Thoracic aorta (tissue), 2 donors: ENCODE results near the gene TP53. TPM values are rescaled to one million over a fixed set of nuclear protein-coding genes. Genes with fewer than 3 reads are reported as not detected.

Source experiments
- ATAC-seq: fragments of 150-250 bp; one replicate; pipeline ENCODE4 v1.8.0; 2017; ENCODE audit warnings: low read depth; ENCODE audit not compliant: insufficient number of reproducible peaks, low FRiP score
- DNase-seq: peaks from one replicate; pipeline ENCODE4 v3.0.0-alpha.2; 2020; ENCODE audit warnings: low spot score
- H3K27ac ChIP-seq, 2 donors: fragments of 200-600 bp; sonication (generic); 1 replicate in 1 of 2; 2 replicates in 1 of 2; pipeline ENCODE4 v1.5.1; 2016; ENCODE audit warnings: mild to moderate bottlenecking in 2 of 2, moderate library complexity in 2 of 2
- H3K27me3 ChIP-seq: fragments of 200-600 bp; sonication (generic); replicated peaks from 2 replicates; pipeline ENCODE4 v1.6.0; 2016; ENCODE audit warnings: mild to moderate bottlenecking; ENCODE audit not compliant: insufficient read depth
- H3K36me3 ChIP-seq: fragments of 200-600 bp; sonication (generic); one replicate; pipeline ENCODE4 v1.5.1; 2016
- H3K4me1 ChIP-seq, 2 donors: fragments of 200-600 bp; sonication (generic); 1 replicate in 1 of 2; 2 replicates in 1 of 2; pipeline versions ENCODE4 v1.5.1 to v1.6.0; 2016; ENCODE audit warnings: low read depth in 2 of 2, mild to moderate bottlenecking in 1 of 2; ENCODE audit not compliant: control insufficient read depth in 1 of 2
- H3K4me3 ChIP-seq: fragments of 200-600 bp; sonication (generic); 2 replicates; pipeline ENCODE4 v1.5.1; 2016; ENCODE audit warnings: mild to moderate bottlenecking
- H3K9me3 ChIP-seq: fragments of 200-600 bp; sonication (generic); 2 replicates; pipeline ENCODE4 v1.5.1; 2016
- CTCF ChIP-seq: fragments of 200-600 bp; sonication (generic); IDR thresholded peaks from one replicate; pipeline ENCODE4 v1.5.1; 2019; ENCODE audit warnings: antibody characterized with exemption
- total RNA-seq, 2 donors: library from RNA; depleted of rRNA; stranded (reverse); fragments of >200 nt; gene quantifications; one replicate each; pipeline versions ENCODE4 v1.1.0 to v1.2.3, GENCODE V29; 2016

The TP53 gene
- total RNA-seq, 2 donors from 2014 or later = 16.8 to 23.7 TPM

- Histone ChIP-seq H3K9me3 (no peaks in the 10 kb centered on the region), H3K4me3 (no peak overlapping the region), H3K36me3 (peaks cover 5% of the 10 kb centered on the region), H3K4me1 (peaks cover 7 to 15% of the 10 kb centered on the region in 2 donors), H3K27me3 (peaks cover 8% of the 10 kb centered on the region), H3K27ac (no peak overlapping the region)
- no peak for DNase-seq
- no peak for TF ChIP-seq CTCF
- ATAC-seq = no peak
These were observed 15.5 kb upstream of the TP53 start for GRCh38 chr17:7702776-7703175.

GRCh38 chr17:7701681-7702080 is 14.4 kb upstream of the TP53 start:
- peaks cover 8% of the 10 kb centered on the region for H3K27me3 ChIP-seq
- no peaks in the 10 kb centered on the region for H3K9me3 ChIP-seq
- no peak overlapping the region for H3K4me3 ChIP-seq
- peaks cover 7 to 15% of the 10 kb centered on the region in 2 donors for H3K4me1 ChIP-seq
- no peak for DNase-seq
- H3K36me3 ChIP-seq = peaks cover 5% of the 10 kb centered on the region
- no peak for ATAC-seq
- no peak overlapping the region for H3K27ac ChIP-seq
- no peak for TF ChIP-seq CTCF

- H3K4me3 ChIP-seq = no peak overlapping the region
- H3K27me3 ChIP-seq = peaks cover 8% of the 10 kb centered on the region
- peaks cover 7 to 15% of the 10 kb centered on the region in 2 donors for H3K4me1 ChIP-seq
- DNase-seq (no peak), ATAC-seq (no peak)
- peaks cover 5% of the 10 kb centered on the region for H3K36me3 ChIP-seq
- no peak overlapping the region for H3K27ac ChIP-seq
- H3K9me3 ChIP-seq = no peaks in the 10 kb centered on the region
- TF ChIP-seq CTCF = no peak
These were observed 13.2 kb upstream of the TP53 start for GRCh38 chr17:7700510-7700909.

GRCh38 chr17:7697828-7698588 is 10.7 kb upstream of the TP53 start:
- ATAC-seq (no peak), DNase-seq (no peak)
- TF ChIP-seq CTCF = no peak
- no peaks in the 10 kb centered on the region for H3K4me1 ChIP-seq
- H3K27me3 ChIP-seq = no peaks in the 10 kb centered on the region
- H3K36me3 ChIP-seq = peaks cover 5% of the 10 kb centered on the region
- H3K9me3 ChIP-seq = no peaks in the 10 kb centered on the region
- H3K4me3 ChIP-seq = no peak overlapping the region
- no peak overlapping the region for H3K27ac ChIP-seq

- H3K27ac ChIP-seq = no peak overlapping the region
- no peak overlapping the region for H3K4me3 ChIP-seq
- no peaks in the 10 kb centered on the region for H3K27me3 ChIP-seq
- no peaks in the 10 kb centered on the region for H3K4me1 ChIP-seq
- DNase-seq (no peak), ATAC-seq (no peak)
- TF ChIP-seq CTCF = no peak
- no peaks in the 10 kb centered on the region for H3K36me3 ChIP-seq
- no peaks in the 10 kb centered on the region for H3K9me3 ChIP-seq
These were observed 8.3 kb upstream of the TP53 start for GRCh38 chr17:7695586-7695985.
